Measurements from ENCODE around the gene SGMS2.

- TF ChIP-seq CTCF (IDR thresholded peaks at IDR 0.05) (no peak), POLR2A (IDR thresholded peaks at IDR 0.05) (no peak)
Observed at GRCh38 chr4:107800706-107801105, 24.0 kb upstream of the SGMS2 start.
